Kidney (tissue), 14 donors: Measurements from ENCODE around the gene ZNF30. TPM values are rescaled to one million over a fixed set of nuclear protein-coding genes. Genes with fewer than 3 reads are reported as not detected.

Experiments used
- DNase-seq, 5 donors: peaks; one replicate each; pipeline ENCODE4 v3.0.0-alpha.2; 2013 to 2020
- FAIRE-seq: peaks from 2 replicates; lab custom pipeline; 2012; peaks lifted over from hg19 to GRCh38; lab: Jason Lieb, UNC
- H3K27ac ChIP-seq, 2 donors: one replicate each; pipeline ENCODE4 v1.7.0; 2013; ENCODE audit warnings: low read depth in 2 of 2, low read length in 2 of 2, inconsistent platforms in 1 of 2
- H3K27me3 ChIP-seq: one replicate; pipeline ENCODE4 v1.7.1; 2013; ENCODE audit warnings: low read length, inconsistent platforms; ENCODE audit not compliant: control insufficient read depth, insufficient read depth
- H3K36me3 ChIP-seq, 3 donors: one replicate each; pipeline versions ENCODE4 v1.7.0 to v1.7.1; 2013; ENCODE audit warnings: low read length in 3 of 3, control low read depth in 1 of 3, inconsistent platforms in 1 of 3; ENCODE audit not compliant: insufficient read depth in 3 of 3, control insufficient read depth in 2 of 3
- H3K4me1 ChIP-seq, 3 donors: one replicate each; pipeline versions ENCODE4 v1.7.0 to v1.7.1; 2013; ENCODE audit warnings: low read length in 3 of 3, inconsistent platforms in 1 of 3, low read depth in 1 of 3; ENCODE audit not compliant: control insufficient read depth in 2 of 3, insufficient read depth in 2 of 3
- H3K4me3 ChIP-seq, 3 donors: one replicate each; pipeline versions ENCODE4 v1.7.0 to v1.8.1; 2013; ENCODE audit warnings: low read length in 3 of 3, control low read depth in 1 of 3, inconsistent platforms in 1 of 3
- H3K9ac ChIP-seq, 3 donors: one replicate each; pipeline versions ENCODE4 v1.7.0 to v1.7.1; 2013; ENCODE audit warnings: low read length in 3 of 3, control low read depth in 1 of 3, inconsistent platforms in 1 of 3
- H3K9me3 ChIP-seq, 3 donors: one replicate each; pipeline versions ENCODE4 v1.7.0 to v1.7.1; 2013; ENCODE audit warnings: low read length in 3 of 3, control low read depth in 1 of 3, inconsistent platforms in 1 of 3; ENCODE audit not compliant: control insufficient read depth in 2 of 3, insufficient read depth in 1 of 3
- CTCF ChIP-seq: IDR thresholded peaks from 3 replicates; pipeline ENCODE4 v1.5.1; 2012; ENCODE audit warnings: mild to moderate bottlenecking, moderate library complexity, borderline replicate concordance; ENCODE audit not compliant: insufficient read depth; ENCODE audit errors: extremely low read depth
- intact Hi-C: fragments of 100-400 bp; cut with DNase I; formaldehyde crosslinking; loops from one replicate; pipeline ENCODE4 v1.11.1; 2022
- polyA plus RNA-seq: library from polyadenylated mRNA; stranded (reverse); fragments of 350-450 nt; fragmentation: Illumina TruSeq; extraction: RNeasy Lipid Tissue Mini Kit (QIAGEN cat#74804); gene quantifications from one replicate; pipeline ENCODE4 v1.2.3, GENCODE V29; 2014; ENCODE audit warnings: low read depth, low replicate concordance; ENCODE audit not compliant: insufficient read depth
- total RNA-seq: library from RNA; stranded (reverse); fragmentation: NEBNext Ultra II Directional; extraction: Animal tissue kit (Norgen Biotek cat#: 25700); gene quantifications from one replicate; pipeline ENCODE4 v1.2.1, GENCODE V29; 2021
- donor health status: control.
- donor health status: control.
- donor health status: control.
- donor health status: control.
- donor health status: control.
- donor health status: DM: yes; HTN: yes; CAD: no.
- donor health status: Normal renal cell carcinoma (clear cell type).

Gene ZNF30
- total and polyA plus RNA-seq, 2 donors from 2014 or later, result 3.1 to 3.5 TPM

DNA sequence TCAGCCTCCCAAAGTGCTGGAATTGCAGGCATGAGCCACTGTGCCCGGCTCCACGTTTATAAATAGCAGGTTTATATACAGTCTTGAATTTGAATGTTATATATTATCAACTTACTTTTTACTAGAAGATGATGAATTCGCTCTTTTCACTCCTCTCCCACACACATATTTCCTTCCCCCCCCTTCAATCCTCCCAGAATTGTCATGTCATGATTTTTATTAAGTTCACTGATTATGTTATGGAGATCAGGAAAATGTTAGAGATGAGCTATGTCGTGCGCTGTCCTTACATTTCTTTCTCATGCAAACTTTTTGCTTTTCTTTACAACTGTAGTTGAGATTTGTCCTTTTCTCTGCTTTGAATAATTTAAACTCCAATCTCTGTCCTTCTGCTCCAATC is 55.6 kb downstream of the ZNF30 start:
- Histone ChIP-seq H3K9ac (no peak overlapping the region), H3K9me3 (no peaks in the 10 kb centered on the region), H3K27ac (no peak overlapping the region), H3K36me3 (no peaks in the 10 kb centered on the region), H3K4me1 (no peaks in the 10 kb centered on the region), H3K4me3 (no peak overlapping the region), H3K27me3 (no peaks in the 10 kb centered on the region)
- intact Hi-C loops, result no loop called here
- no peak for TF ChIP-seq CTCF
- FAIRE-seq (no peak), DNase-seq (no peak)

GRCh38 chr19:34983786-34984185 is 57.1 kb downstream of the ZNF30 start:
- no peak overlapping the region for H3K27ac ChIP-seq
- no peaks in the 10 kb centered on the region for H3K36me3 ChIP-seq
- H3K4me1 ChIP-seq, result no peaks in the 10 kb centered on the region
- no peak overlapping the region for H3K9ac ChIP-seq
- no peaks in the 10 kb centered on the region for H3K27me3 ChIP-seq
- no peak overlapping the region for H3K4me3 ChIP-seq
- FAIRE-seq, result no peak
- intact Hi-C loops, result no loop called here
- no peak for TF ChIP-seq CTCF
- DNase-seq, result peak in 2 of 5 donors; percentile 4 to 22
- no peaks in the 10 kb centered on the region for H3K9me3 ChIP-seq

DNA sequence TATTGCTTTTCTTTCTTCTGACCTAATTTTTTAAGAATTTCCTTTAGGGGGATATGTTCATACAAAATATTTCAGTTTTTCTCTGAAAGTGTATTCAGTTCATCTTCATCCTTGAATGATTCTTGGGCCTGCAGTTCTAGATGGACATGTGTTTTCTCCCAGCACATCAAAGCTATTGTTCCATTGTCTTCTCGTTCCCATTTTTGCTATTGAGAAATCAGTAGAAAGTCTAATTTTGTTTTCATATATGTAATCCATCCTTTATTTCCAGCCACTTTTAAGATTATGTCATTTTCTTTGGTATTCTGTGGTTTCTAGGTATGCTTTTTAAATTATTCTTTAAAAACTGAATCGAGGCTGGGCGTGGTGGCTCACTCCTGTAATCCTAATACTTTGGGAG is 57.6 kb downstream of the ZNF30 start:
- Histone ChIP-seq H3K27ac (no peak overlapping the region), H3K9ac (no peak overlapping the region), H3K27me3 (no peaks in the 10 kb centered on the region), H3K4me1 (no peaks in the 10 kb centered on the region), H3K9me3 (no peaks in the 10 kb centered on the region), H3K4me3 (no peak overlapping the region), H3K36me3 (no peaks in the 10 kb centered on the region)
- no peak for TF ChIP-seq CTCF
- FAIRE-seq, result no peak
- intact Hi-C loops, result no loop called here
- DNase-seq, result no peak
